CD4-positive, alpha-beta T cell treated with Interleukin-15 for 4 hours (primary cell): Measurements from ENCODE around the gene CNN2.

ENCODE experiments used
- DNase-seq: peaks from one replicate; pipeline ENCODE4 v3.0.0-alpha.2; 2020; ENCODE audit warnings: low spot score

The CNN2 gene

DNA sequence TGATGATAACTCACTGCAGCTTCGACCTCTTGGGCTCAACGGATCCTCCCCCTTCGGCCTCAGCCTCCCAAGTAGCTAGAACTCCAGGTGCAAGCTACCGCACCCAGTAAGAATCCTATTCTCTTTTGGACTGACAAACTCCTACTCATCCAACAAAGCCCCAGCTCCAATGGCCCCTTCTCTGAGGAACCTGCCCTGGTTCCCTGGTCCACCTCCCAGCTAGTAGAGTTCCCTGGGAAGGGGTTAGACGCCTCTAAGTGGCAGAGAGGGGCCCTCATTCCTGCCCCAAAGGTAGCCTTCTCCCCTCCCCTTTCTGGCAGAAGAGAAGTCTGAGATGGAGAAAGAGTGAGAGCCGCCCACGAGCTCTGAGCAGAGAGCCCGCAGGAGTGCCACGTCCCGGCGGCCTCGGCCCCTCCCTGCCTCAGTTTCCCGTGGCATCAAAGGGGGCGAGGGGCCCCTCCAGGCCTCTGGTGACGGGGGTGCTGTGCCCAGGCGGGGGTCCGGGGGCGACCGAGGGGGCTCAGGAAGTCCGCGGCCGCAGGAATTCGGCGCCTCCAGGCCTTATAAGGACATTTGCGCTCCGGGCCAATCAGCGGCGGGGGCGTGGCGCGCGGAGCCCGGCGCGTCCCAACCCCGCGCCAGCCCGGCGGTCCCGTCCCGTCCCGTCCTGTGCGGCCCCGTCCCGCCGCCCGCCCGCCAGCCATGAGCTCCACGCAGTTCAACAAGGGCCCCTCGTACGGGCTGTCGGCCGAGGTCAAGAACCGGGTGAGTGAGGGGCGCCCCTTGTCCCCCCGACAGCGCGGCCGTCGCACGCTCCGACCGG lies at the start of gene CNN2:
Gene CNN2, plus strand, starts transcription at position 649 of the 823 bp plus-strand sequence. Its CDS starts 54 bp downstream, at position 703.
- peak; percentile 54 for DNase-seq

DNA sequence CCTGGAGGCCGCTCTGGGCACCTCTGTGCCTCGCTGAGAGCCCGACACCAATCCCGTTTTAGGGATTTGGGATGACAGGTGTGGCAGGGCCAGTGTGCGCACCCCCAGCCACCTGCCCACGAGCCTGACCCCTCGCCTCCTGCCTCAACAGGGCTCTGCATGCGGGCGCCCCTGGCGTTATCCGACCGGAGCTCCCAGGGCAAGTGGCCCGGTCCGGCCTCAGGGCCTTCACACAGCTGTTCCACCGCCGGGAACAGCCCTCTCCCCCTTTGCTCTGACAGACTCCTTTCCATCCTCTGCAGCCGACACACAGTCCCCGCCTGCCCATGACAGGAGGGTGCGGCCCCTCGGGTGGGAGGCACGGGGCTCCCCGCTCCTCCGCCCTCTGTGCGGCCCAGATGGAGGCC lies 49.3 kb upstream of the CNN2 start:
- DNase-seq: no peak

DNA sequence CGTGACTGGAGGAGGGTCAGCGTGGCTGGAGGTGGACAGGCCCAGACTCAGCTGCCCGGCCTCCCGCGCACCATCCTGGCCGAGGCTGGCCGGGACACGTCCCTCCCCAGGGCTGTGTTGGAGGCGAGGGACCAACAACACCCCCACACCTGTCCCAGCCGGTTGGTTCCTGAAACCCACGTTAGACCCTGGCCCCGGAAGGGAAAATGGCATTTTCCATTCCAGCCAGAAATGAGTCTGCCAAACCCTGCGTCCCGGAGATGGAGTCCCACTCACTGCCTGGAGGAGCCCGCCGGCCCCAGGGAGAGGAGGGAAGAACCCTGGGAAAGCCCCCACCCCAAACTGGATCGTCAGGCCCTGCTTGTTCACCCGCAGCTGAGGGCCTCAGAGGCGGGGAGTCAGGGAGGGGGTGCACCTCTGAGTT lies 47.1 kb upstream of the CNN2 start:
- no peak for DNase-seq

GRCh38 chr19:980133-980998 lies 46.0 kb upstream of the CNN2 start:
- no peak for DNase-seq

DNA sequence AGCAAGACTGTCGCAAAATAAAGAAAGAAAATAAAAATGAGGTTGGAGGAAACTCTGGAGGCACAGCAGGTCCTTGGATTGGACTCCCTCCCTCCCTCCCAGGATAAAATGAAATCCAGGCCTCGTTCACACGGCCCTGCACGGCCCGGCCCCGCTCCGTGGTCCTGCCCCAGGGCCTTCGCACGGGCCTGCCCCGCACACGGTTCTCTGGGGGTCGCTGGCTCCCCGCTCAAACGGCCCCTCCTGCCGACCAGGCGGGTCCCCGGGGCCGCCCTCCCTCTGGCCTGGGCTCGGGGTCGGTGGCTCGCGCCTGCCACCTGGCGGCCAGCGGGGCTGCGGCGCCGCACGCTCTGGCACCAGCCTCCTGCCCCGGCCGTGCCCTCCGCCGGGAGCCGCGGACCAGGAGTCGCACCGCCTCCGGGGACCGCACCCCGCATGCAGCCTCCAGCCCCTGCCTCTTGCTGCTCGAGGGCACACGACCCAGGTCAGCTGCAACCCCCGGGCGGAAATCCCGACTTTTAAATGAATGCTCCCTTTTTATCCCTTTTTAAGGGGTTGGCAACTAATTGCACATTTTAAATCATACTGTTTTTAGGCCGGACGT lies 43.7 kb upstream of the CNN2 start:
- DNase-seq: peak; percentile 71

DNA sequence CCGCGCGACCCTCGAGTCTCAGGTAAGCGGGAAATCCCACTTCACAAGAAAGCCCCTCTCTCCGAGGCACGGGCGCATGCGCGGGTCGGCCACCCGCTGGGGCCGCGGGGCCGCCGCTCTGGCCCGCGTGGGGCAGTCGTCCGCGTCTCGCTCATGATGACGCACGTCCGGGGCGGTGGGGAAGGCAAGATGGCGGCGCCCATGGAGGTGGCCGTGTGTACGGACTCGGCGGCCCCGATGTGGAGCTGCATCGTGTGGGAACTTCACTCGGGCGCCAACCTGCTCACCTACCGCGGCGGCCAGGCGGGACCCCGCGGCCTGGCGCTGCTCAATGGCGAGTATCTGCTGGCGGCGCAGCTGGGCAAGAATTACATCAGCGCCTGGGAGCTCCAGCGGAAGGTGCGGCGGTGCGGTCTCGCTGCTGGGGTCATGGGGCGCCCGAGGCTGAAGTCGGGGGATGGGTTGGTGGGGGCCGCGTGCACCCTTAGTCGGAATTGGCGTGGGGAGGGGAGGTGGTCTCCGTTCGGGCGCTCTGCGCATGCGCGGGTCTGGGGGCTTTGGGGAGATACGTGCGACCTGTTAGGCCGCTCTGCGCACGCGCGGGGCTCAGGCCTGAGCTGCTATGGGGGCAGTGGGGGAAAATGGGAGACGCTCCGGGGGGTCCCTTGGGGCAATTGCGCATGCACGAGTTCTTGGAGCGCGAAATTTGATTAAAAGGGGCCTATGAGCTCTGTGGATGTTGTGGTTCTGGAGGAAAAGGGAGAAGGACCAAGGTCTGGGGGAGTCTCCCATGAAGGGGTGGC lies 42.0 kb upstream of the CNN2 start, which contains the start of gene WDR18:
Gene WDR18, plus strand, starts transcription at position 181 of the 803 bp plus-strand sequence. Its CDS starts 9 bp downstream, at position 190.
- DNase-seq: peak; percentile 89

GRCh38 chr19:986083-986482 lies 40.3 kb upstream of the CNN2 start:
- DNase-seq: no peak

GRCh38 chr19:988081-988480 lies 38.3 kb upstream of the CNN2 start:
- DNase-seq: no peak

GRCh38 chr19:988510-988909 lies 37.9 kb upstream of the CNN2 start:
- no peak for DNase-seq

- no peak for DNase-seq
These were observed 36.9 kb upstream of the CNN2 start for GRCh38 chr19:989381-990081.

DNA sequence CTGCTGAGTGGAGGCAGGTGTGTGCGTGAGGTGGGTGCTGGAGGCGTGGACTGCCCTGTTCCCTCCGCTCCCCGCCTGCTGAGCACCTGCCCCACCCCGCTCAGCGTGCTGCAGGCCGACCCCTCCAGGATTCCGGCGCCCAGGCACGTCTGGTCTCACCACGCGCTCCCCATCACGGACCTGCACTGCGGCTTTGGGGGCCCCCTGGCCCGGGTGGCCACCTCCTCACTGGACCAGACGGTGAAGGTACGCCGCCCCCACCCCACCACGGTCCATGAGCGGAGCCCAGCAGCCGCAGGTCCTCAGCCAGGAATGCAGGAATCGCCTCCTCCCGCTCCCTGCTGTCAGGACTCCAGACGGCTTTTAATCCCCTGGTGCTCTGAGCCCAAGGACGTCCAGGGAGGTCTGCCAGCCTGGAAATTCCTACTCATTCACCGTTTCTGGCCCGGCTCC lies 36.3 kb upstream of the CNN2 start:
- no peak for DNase-seq

GRCh38 chr19:990746-991145 lies 35.7 kb upstream of the CNN2 start:
- DNase-seq: no peak

- DNase-seq: no peak
These were observed 35.1 kb upstream of the CNN2 start for GRCh38 chr19:991174-991931.

DNA sequence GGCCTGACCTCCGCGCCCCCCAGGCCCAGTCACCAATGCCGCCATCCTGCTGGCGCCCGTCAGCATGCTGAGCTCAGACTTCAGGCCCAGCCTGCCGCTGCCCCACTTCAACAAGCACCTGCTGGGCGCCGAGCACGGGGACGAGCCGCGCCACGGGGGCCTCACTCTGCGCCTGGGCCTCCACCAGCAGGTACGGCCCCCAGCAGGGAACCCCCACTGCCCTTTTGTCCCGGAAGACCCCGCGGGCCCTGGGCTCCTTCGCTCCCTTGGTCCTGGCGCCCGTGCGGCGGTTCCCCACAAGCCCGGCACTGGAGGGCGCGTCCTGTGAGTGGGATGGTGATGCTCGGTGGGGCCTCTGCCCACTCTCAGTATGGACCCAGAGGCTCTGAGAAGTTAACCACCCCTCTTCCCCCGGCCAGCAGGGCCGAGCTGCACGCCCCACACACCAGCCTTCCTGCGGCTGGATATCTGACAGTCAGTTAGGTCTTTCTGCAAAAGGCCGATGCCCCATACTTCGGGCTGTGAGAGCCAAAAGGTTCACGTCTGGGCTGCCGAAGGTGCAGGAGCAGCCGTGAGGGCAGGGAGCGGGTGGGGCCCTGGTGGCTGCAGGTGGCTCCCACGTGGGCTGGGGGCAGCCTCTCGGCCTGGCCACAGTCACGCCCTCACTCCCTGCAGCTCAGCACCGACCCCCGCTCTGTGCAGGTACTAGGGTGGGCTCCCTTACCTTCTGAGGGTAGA lies 34.3 kb upstream of the CNN2 start:
- no peak for DNase-seq

- no peak for DNase-seq
These were observed 33.7 kb upstream of the CNN2 start for GRCh38 chr19:992670-993055.

GRCh38 chr19:993361-993830 lies 33.0 kb upstream of the CNN2 start:
- DNase-seq: no peak

GRCh38 chr19:993831-994393 lies 32.5 kb upstream of the CNN2 start:
- no peak for DNase-seq

DNA sequence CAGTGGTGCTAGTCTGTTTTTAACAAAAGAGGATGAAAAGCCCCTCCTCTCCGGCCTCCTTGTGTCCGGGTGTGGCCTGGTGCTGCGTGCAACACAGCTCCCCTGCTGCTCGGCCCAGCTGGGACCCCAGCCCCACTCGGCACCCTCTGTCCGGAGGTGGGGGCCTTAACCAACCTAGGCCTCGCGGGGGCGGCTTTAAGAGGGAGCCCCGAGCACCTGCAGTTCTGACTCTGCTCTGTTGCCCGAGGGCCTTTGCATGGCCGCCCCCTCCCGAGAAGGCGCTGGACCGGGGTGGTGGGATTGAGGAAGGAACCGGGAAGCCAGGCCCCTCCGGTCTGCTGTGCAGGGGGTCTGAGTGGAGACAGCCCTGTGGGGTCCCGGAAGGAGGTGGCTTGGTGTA lies 31.9 kb upstream of the CNN2 start:
- DNase-seq: no peak
